GM23338 (cell line): ENCODE data around the gene CHD5. TPM values are rescaled to one million over a fixed set of nuclear protein-coding genes. Genes with fewer than 3 reads are reported as not detected.

Source experiments
- ATAC-seq: fragments of 200-7000 bp; cut with Tn5 transposase; 3 replicates; pipeline ENCODE4 v1.9.1; 2020
- DNase-seq: peaks from one replicate; pipeline ENCODE4 v3.0.0-alpha.2; 2015; ENCODE audit warnings: low spot score
- H2AFZ ChIP-seq: fragments of 200-600 bp; sonication (generic); 2 replicates; pipeline ENCODE4 v1.8.0; 2016; ENCODE audit warnings: antibody characterized with exemption, mild to moderate bottlenecking, moderate library complexity
- H3F3A ChIP-seq: fragments of 200-600 bp; sonication (generic); replicated peaks from 2 replicates; pipeline ENCODE4 v1.8.0; 2017; ENCODE audit warnings: antibody characterized with exemption, mixed run types, low read depth
- H3K27ac ChIP-seq: fragments of 200-600 bp; sonication (generic); 2 replicates; pipeline ENCODE4 v1.6.1; 2016; ENCODE audit warnings: low read depth
- H3K27me3 ChIP-seq: fragments of 200-600 bp; sonication (generic); 2 replicates; pipeline ENCODE4 v1.8.0; 2016; ENCODE audit warnings: mild to moderate bottlenecking, mixed run types, moderate library complexity; ENCODE audit not compliant: insufficient read depth
- H3K36me3 ChIP-seq: fragments of 200-600 bp; sonication (generic); 2 replicates; pipeline ENCODE4 v1.8.0; 2016; ENCODE audit warnings: mild to moderate bottlenecking; ENCODE audit not compliant: insufficient read depth
- H3K4me1 ChIP-seq: fragments of 200-600 bp; sonication (generic); 2 replicates; pipeline ENCODE4 v1.8.0; 2016; ENCODE audit warnings: mild to moderate bottlenecking, moderate library complexity; ENCODE audit not compliant: insufficient read depth
- H3K4me2 ChIP-seq: fragments of 200-600 bp; sonication (generic); 2 replicates; pipeline ENCODE4 v1.7.1; 2017; ENCODE audit warnings: mixed run types
- H3K4me3 ChIP-seq: fragments of 200-600 bp; sonication (generic); 2 replicates; pipeline ENCODE4 v1.6.1; 2016; ENCODE audit warnings: mixed run types
- H3K79me2 ChIP-seq: fragments of 200-600 bp; sonication (generic); replicated peaks from 2 replicates; pipeline ENCODE4 v1.8.0; 2017; ENCODE audit warnings: mild to moderate bottlenecking; ENCODE audit not compliant: insufficient read depth
- H3K9me2 ChIP-seq: fragments of 200-600 bp; sonication (generic); 2 replicates; pipeline ENCODE4 v1.8.0; 2017; ENCODE audit not compliant: insufficient read depth
- H4K20me1 ChIP-seq: fragments of 200-600 bp; sonication (generic); replicated peaks from 2 replicates; pipeline ENCODE4 v1.8.0; 2017; ENCODE audit warnings: mild to moderate bottlenecking; ENCODE audit not compliant: insufficient read depth
- H3K27ac Mint-ChIP-seq: 2 replicates; pipeline ENCODE4 v1.8.0; 2020; ENCODE audit warnings: inconsistent platforms, mild to moderate bottlenecking, moderate library complexity, mixed read lengths
- H3K27me3 Mint-ChIP-seq: 3 replicates; pipeline ENCODE4 v1.8.0; 2022; ENCODE audit warnings: low read depth, mild to moderate bottlenecking, moderate library complexity, mixed read lengths, inconsistent platforms; ENCODE audit not compliant: insufficient read depth, poor library complexity
- H3K36me3 Mint-ChIP-seq: 3 replicates; pipeline ENCODE4 v1.8.0; 2021; ENCODE audit warnings: low read depth, mild to moderate bottlenecking, inconsistent platforms, moderate library complexity, mixed read lengths
- H3K4me1 Mint-ChIP-seq: 3 replicates; pipeline ENCODE4 v1.8.0; 2020; ENCODE audit warnings: mild to moderate bottlenecking, inconsistent platforms, mixed read lengths
- H3K4me3 Mint-ChIP-seq: 3 replicates; pipeline ENCODE4 v1.8.0; 2021; ENCODE audit warnings: moderate library complexity, mild to moderate bottlenecking, inconsistent platforms, mixed read lengths
- H3K9me3 Mint-ChIP-seq: 3 replicates; pipeline ENCODE4 v1.8.0; 2020; ENCODE audit warnings: moderate library complexity, mild to moderate bottlenecking, inconsistent platforms, mixed read lengths
- EZH2 ChIP-seq: fragments of 200-600 bp; sonication (generic); IDR thresholded peaks from one replicate; pipeline ENCODE4 v1.8.0; 2017; ENCODE audit warnings: antibody characterized with exemption, mild to moderate bottlenecking, low read depth; ENCODE audit not compliant: unreplicated experiment
- JUNB ChIP-seq: IDR thresholded peaks from one replicate; pipeline ENCODE4 v1.6.1; 2016; ENCODE audit warnings: antibody characterized with exemption; ENCODE audit not compliant: unreplicated experiment
- polyA plus RNA-seq: library from polyadenylated mRNA; unstranded; fragments of >200 nt; fragmentation: Nextera tagmentation; extraction: Ambion mirVana; gene quantifications from 2 replicates; pipeline ENCODE4 v1.2.1, GENCODE V29; 2016
- total RNA-seq: library from RNA; depleted of rRNA; stranded (reverse); fragments of >200 nt; shearing (Covaris generic); gene quantifications from 2 replicates; pipeline ENCODE4 v1.2.3, GENCODE V29; 2014
- TF ChIP-seq, protein P1 (sequence below): fragments of 250-450 bp; sonication (Bioruptor Pico); IDR thresholded peaks from 2 replicates; pipeline ENCODE4 v1.5.0; 2020; ENCODE audit warnings: mild to moderate bottlenecking, moderate library complexity
- TF ChIP-seq, protein P2 (sequence below): IDR thresholded peaks from 2 replicates; pipeline ENCODE4 v1.6.1; 2016; ENCODE audit warnings: antibody characterized with exemption

Gene CHD5
- total and polyA plus RNA-seq, 2 experiments from 2014 or later = 0.32 to 1.0 TPM

DNA sequence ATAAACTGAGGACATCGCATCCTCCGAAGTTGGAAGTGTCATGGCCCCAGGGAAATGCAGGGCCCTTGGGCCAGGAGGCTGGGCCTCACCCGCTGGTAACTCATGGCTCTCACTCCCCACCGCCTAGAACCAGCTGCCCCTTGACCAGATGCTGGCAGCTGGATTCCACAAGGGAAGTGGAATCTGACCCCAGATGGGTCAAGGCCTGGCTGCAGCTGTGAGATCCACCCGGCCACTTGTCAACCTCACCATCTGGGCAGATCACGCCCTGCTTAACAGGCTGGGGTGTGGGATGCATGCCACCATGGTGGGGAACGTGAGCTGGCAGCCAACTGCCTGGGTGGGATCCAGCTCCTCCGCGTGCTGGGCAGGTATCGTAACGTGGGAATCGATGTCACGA is 108.9 kb downstream of the CHD5 start:
- DNase-seq = no peak
- Histone ChIP-seq H3K36me3 (no peaks in the 10 kb centered on the region), H3K9me2 (no peaks in the 10 kb centered on the region), H3K4me3 (no peak overlapping the region), H3K4me2 (no peak overlapping the region), H3K27me3 (no peaks in the 10 kb centered on the region), H3F3A (no peaks in the 10 kb centered on the region), H3K79me2 (no peaks in the 10 kb centered on the region), H2AFZ (no peak overlapping the region), H3K27ac (no peak overlapping the region), H3K4me1 (no peaks in the 10 kb centered on the region), H4K20me1 (no peaks in the 10 kb centered on the region)
- H3K27ac Mint-ChIP-seq = no peak overlapping the region
- H3K27me3 Mint-ChIP-seq = peaks cover 4% of the 10 kb centered on the region
- TF ChIP-seq, protein P1, sequence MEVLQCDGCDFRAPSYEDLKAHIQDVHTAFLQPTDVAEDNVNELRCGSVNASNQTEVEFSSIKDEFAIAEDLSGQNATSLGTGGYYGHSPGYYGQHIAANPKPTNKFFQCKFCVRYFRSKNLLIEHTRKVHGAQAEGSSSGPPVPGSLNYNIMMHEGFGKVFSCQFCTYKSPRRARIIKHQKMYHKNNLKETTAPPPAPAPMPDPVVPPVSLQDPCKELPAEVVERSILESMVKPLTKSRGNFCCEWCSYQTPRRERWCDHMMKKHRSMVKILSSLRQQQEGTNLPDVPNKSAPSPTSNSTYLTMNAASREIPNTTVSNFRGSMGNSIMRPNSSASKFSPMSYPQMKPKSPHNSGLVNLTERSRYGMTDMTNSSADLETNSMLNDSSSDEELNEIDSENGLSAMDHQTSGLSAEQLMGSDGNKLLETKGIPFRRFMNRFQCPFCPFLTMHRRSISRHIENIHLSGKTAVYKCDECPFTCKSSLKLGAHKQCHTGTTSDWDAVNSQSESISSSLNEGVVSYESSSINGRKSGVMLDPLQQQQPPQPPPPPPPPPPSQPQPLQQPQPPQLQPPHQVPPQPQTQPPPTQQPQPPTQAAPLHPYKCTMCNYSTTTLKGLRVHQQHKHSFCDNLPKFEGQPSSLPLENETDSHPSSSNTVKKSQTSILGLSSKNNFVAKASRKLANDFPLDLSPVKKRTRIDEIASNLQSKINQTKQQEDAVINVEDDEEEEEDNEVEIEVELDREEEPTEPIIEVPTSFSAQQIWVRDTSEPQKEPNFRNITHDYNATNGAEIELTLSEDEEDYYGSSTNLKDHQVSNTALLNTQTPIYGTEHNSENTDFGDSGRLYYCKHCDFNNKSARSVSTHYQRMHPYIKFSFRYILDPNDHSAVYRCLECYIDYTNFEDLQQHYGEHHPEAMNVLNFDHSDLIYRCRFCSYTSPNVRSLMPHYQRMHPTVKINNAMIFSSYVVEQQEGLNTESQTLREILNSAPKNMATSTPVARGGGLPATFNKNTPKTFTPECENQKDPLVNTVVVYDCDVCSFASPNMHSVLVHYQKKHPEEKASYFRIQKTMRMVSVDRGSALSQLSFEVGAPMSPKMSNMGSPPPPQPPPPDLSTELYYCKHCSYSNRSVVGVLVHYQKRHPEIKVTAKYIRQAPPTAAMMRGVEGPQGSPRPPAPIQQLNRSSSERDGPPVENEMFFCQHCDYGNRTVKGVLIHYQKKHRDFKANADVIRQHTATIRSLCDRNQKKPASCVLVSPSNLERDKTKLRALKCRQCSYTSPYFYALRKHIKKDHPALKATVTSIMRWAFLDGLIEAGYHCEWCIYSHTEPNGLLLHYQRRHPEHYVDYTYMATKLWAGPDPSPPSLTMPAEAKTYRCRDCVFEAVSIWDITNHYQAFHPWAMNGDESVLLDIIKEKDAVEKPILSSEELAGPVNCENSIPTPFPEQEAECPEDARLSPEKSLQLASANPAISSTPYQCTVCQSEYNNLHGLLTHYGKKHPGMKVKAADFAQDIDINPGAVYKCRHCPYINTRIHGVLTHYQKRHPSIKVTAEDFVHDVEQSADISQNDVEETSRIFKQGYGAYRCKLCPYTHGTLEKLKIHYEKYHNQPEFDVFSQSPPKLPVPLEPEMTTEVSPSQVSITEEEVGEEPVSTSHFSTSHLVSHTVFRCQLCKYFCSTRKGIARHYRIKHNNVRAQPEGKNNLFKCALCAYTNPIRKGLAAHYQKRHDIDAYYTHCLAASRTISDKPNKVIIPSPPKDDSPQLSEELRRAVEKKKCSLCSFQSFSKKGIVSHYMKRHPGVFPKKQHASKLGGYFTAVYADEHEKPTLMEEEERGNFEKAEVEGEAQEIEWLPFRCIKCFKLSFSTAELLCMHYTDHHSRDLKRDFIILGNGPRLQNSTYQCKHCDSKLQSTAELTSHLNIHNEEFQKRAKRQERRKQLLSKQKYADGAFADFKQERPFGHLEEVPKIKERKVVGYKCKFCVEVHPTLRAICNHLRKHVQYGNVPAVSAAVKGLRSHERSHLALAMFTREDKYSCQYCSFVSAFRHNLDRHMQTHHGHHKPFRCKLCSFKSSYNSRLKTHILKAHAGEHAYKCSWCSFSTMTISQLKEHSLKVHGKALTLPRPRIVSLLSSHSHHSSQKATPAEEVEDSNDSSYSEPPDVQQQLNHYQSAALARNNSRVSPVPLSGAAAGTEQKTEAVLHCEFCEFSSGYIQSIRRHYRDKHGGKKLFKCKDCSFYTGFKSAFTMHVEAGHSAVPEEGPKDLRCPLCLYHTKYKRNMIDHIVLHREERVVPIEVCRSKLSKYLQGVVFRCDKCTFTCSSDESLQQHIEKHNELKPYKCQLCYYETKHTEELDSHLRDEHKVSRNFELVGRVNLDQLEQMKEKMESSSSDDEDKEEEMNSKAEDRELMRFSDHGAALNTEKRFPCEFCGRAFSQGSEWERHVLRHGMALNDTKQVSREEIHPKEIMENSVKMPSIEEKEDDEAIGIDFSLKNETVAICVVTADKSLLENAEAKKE (CRISPR knock-in tag) = no peak
- TF ChIP-seq JUNB = no peak
- no peak overlapping the region for H3K4me3 Mint-ChIP-seq
- H3K4me1 Mint-ChIP-seq = no peaks in the 10 kb centered on the region
- H3K36me3 Mint-ChIP-seq = no peaks in the 10 kb centered on the region
- H3K9me3 Mint-ChIP-seq = no peaks in the 10 kb centered on the region
- no peak for ATAC-seq

DNA sequence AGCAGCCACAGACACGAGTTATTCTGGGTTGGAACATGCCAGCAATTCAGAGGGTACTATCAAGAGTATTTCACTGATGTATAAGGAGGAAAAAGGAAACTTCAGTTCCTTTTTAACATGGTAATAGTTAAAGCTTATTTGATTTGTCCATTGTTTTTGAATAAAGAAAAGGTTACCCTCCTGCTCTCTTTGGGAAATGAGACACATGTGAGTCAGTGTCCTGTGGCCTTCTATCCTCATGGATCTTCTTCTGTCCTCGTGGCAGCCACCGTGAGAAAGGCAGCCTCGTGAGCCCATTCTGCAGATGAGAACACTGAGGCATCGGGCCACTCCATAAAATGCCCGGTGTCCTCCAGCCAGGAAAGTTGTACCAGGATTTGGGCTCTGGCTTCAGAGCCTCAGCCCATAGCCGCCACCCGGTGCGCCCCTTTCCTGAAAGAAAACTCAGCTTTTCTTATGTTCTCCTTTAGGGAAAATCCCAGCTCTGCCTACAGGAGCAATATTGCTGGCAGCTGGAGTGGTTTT is 109.6 kb downstream of the CHD5 start:
- TF ChIP-seq EZH2 = no peak
- TF ChIP-seq, protein P2, sequence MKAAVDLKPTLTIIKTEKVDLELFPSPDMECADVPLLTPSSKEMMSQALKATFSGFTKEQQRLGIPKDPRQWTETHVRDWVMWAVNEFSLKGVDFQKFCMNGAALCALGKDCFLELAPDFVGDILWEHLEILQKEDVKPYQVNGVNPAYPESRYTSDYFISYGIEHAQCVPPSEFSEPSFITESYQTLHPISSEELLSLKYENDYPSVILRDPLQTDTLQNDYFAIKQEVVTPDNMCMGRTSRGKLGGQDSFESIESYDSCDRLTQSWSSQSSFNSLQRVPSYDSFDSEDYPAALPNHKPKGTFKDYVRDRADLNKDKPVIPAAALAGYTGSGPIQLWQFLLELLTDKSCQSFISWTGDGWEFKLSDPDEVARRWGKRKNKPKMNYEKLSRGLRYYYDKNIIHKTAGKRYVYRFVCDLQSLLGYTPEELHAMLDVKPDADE = no peak
- H3K27me3 ChIP-seq = no peaks in the 10 kb centered on the region
- no peak overlapping the region for H3K4me3 ChIP-seq
- DNase-seq (no peak), ATAC-seq (no peak)
- no peaks in the 10 kb centered on the region for H3K79me2 ChIP-seq
- no peak overlapping the region for H2AFZ ChIP-seq
- Mint-ChIP-seq H3K27ac (no peak overlapping the region), H3K9me3 (no peaks in the 10 kb centered on the region), H3K4me3 (no peak overlapping the region), H3K4me1 (no peaks in the 10 kb centered on the region), H3K36me3 (no peaks in the 10 kb centered on the region), H3K27me3 (peaks cover 4% of the 10 kb centered on the region)
- no peak overlapping the region for H3K4me2 ChIP-seq
- no peaks in the 10 kb centered on the region for H3K36me3 ChIP-seq
- no peaks in the 10 kb centered on the region for H4K20me1 ChIP-seq
- no peaks in the 10 kb centered on the region for H3F3A ChIP-seq
- no peak overlapping the region for H3K27ac ChIP-seq
- H3K4me1 ChIP-seq = no peaks in the 10 kb centered on the region
- H3K9me2 ChIP-seq = no peaks in the 10 kb centered on the region
